Measurements from ENCODE around the gene TTC32.
"Not testable (repeated sequence)": the region's sequence is repeated elsewhere in the genome, so short reads cannot be mapped to it uniquely, and the experiment has no call there.

TTC32 gene

DNA sequence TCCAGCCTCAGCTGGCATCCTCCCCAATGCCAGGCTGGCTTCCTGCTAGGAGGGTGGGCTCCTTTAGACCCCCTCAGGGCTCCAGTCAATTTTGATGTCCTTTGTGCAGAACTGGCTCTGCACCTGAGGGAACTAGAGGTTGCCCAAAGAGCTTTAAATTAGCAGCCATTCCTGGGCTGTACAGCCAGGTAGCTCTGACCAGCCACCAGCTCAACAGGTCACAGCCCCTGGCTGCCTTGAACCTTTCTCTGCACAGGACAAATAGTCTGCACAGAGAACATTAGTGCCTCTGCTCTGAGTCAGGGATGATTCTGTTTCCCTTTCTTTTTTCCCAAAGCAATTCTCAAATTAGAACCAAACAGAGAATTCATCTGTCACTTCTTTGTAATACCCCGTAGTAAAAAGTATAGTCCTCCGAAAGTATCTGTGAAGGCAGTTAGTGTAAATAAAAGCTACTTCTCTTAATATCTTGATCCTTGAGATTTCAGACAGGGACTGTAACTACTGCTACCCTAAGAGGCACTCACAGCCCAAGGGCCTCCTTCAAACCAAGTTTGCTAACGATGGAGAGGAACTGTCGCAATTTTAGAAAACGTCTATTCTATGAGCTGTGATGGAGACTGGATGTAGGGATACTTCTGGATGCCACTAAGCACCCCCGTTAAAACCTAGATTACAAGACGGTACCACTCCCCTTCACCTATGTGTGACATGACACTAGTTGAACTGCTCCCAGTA is 3.0 kb downstream of the TTC32 start:
- DNase-seq, result no peak

DNA sequence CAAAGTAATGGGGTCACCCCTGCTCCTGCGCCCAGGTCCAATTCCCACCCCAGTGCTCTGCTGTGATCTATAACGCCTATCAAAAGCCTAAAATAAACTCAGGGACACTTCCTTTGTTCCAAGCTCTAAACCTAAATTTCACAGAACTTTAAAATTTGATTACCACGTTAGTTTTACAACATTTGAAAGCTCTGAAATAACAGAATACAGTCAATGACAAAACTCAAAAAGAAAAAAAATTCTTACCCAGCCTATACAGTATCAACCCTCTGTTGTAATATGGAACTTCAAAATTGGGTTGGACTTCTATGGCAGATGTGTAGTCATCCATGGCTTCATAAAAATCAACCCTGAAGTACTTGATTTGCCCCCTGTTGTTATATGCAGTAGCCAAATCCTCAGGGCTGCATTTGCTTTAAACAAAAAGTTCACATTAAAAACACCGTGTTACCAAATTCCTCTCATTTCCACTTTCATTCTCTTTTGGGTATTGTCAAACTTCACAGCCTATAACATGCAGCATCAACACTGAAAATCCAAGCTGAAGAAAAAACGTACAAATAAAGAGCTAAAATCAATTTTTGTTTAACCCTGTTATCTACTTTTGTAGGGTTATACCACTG is 4.0 kb downstream of the TTC32 start:
- DNase-seq, result no peak

- no peak for DNase-seq
Measured at GRCh38 chr2:19895535-19895934, 6.2 kb downstream of the TTC32 start.

GRCh38 chr2:19894134-19894792 is 7.5 kb downstream of the TTC32 start:
- DNase-seq, result no peak

DNA sequence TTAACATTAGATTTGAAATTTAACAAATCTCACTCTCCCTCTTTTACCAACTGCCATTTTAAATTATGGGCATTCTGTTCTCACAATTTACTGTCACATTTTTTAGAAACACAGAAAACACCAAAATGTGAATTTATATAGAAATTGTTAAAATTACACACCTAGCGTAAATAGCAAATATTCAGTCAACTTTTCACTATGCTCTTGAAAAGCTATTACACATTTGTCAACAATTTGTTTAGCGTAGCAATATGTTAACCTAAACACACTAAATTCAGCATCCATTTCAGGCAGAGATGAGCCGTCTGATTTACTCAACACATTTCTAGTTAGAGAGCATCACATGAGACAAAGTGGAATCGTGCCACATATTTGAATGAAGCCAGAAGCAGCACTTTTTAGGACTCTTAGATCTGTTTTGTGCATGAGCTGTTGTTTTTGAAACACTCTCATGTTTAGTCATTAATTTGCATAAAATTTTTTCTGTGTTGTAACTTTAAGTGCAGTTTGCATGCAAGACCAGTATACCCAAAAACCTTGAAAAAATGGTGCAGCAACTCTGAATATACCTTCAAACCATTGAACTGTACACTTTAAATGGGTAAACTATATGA is 8.2 kb downstream of the TTC32 start:
- DNase-seq, result no peak

- DNase-seq, result not testable (repeated sequence)
Measured at GRCh38 chr2:19891971-19892370, 9.8 kb downstream of the TTC32 start.

DNA sequence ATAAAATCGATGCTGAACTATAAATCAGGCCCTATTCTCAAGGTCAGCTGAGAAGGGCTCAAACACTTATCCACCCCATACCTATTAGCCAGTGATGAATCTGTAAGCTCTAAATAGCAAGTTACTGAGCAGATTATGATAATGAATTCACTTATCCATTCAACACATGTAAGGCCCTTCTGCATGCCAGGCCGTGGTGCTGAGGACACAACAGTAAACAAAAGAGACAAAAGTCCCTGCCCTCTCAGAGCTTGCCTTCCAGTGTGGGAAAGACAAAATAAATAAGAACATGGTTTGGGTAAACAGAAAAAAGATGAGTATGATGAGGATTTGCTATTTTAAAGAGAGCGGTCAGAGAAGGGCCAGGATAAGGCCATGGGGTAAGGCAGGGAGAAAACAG is 11.7 kb downstream of the TTC32 start:
- DNase-seq, result no peak

GRCh38 chr2:19888831-19889230 is 13.0 kb downstream of the TTC32 start:
- no peak for DNase-seq

DNA sequence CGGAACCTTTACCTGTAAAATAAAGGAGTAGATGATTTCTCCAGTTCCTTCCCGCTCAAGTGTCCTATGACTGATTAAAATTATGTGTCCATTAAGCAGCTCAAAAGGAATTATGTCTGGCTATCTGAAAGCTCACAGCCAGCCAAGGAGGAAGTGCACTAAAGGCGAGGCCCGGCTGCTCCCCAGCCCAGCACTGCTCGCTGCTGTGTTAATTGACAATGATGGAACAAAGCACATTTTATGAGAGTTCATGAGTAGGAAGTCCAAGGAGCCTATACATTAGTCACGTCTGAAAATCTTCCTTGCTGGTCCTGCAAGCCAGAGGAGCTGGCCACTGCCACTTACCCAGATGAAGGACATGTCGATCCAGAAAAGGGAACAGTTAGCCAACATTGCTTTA is 14.3 kb downstream of the TTC32 start:
- DNase-seq, result no peak

GRCh38 chr2:19886261-19886660 is 15.5 kb downstream of the TTC32 start:
- no peak for DNase-seq

DNA sequence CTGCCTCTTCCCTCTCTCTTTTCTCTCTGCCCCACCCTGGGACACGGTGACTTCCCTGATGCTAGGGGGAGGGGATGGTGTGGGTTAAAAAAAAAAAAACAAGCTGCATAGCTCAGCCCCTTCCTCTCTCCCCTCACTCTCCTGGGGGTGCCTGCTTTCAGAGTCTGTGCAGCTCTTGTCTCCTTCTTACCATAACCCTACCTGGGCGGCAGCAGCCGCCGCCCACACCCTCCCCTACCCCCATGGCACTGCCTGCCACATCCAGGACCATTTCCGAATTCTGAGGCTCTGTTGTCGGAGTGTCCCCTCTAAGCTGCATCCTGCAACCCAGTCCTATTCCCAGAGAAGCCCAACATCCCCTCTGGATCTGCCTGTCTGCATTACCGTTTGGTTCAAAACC is 16.0 kb downstream of the TTC32 start:
- no peak for DNase-seq

GRCh38 chr2:19883971-19884720 is 17.6 kb downstream of the TTC32 start:
- no peak for DNase-seq

DNA sequence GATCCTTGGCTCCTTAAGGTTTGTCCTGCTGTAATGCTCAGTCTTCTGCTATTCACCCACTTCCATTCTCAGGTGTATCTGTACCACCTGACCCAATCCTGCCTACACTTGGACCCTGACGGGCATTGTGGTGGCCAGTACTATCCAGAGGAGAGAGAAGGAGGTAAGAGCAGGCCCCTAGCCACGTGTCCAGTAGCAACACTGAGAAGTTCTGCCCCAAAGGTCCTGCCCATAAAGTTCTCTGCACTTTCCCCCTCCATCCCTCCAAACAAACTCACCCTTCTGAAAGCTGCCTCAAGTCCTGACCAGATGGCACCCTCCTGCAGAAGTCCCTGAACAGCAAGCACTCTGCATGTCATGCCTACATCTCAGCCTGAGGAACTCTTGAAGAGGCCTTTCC is 18.3 kb downstream of the TTC32 start:
- no peak for DNase-seq

GRCh38 chr2:19882286-19882685 is 19.5 kb downstream of the TTC32 start:
- no peak for DNase-seq

- no peak for DNase-seq
Measured at GRCh38 chr2:19881908-19882265, 19.9 kb downstream of the TTC32 start.

GRCh38 chr2:19881221-19881907 is 20.4 kb downstream of the TTC32 start:
- DNase-seq, result no peak

- not testable (repeated sequence) for DNase-seq
Measured at GRCh38 chr2:19880191-19880590, 21.6 kb downstream of the TTC32 start.

DNA sequence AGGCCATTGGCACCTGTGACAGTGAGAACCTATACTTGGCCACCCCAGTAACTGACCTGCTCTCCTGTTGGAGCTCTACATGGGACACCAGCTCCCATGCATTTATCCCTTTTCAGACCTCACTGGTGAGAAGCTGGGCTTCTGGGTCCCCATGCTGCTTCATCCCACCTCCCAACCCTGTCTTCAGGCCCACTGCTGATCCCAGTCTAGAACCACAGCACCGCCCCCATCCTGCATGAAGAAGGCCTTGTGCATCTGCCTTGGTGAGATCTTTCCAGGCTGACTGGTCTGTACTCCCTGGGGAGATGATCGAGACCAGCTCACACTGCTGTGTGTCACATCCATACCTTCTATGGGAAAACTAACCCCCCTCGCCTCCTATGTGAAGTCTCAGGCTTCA is 22.7 kb downstream of the TTC32 start:
- no peak for DNase-seq

DNA sequence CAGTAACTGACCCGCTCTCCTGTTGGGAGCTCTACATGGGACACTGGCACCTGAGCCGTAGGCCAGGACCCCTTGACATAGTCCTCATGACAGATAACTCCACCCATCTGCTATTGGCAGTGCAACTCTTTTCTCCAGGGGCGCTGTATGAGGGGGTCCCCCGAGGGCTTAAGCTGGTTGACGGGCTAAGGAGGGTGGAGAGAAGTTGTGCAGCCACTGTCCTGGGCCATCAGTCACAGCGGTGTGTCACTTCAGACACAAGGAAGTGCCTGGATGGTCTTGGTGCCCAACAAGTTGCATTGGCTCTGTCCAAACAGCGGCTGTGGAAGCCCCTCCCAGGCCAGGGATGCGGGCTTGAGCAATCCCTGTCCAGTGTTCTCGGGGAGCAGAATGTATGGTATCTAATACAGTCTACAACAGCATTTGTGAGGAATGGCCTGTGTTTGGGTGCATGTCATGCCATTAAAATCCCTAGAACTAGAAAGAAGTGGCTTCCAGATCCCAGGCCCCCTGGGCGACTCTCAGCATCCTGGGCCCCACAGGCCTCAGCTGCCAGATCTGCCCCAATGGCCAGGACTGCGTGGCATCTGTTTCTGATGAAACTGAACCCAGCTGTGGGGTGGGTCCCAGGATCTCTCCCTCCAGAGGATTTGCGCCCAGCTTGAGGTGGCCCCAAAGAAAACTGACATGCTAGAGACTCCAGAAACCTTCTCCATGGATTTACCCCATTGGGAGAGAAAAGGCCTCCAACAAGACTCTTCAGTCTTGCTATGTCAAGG is 23.3 kb downstream of the TTC32 start:
- DNase-seq, result no peak

- no peak for DNase-seq
Measured at GRCh38 chr2:19876751-19877150, 25.0 kb downstream of the TTC32 start.

DNA sequence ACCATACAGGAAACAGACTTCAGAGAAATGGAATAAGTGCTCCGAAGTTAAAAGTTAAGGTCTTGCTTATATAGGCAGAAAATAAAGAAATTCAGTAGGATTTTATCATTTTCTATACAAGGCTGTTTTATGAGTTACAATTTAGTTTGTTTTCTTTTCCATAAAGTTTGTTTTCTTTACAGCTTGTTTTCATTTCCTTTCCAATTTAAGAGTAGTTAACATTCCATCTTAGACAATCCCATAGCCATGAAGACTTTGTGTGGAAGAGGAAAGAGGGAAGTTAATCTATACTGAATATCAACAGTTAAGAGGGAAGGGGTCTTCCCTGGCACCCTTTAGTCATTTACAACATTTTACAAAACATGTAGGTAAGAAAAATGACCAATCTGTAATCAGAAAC is 26.5 kb downstream of the TTC32 start:
- DNase-seq, result no peak

DNA sequence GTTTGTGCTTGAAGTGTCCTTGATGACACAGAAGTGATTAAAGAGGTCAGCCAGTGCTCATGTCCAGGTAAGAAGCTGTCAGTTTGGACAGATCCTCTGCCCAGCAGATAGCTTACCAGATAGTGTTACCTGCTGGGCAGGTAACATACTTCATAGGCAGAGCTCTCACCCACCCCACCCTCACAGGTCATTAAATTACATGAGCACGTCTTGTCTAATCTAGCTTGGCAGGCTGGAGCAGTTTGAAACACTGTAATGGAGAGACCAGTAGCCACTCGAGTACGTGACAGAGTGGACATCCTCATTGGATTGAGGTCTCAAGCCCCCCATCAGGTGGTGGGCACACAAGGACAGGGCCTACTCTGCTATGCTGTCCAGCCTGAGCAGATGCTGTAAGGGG is 27.1 kb downstream of the TTC32 start:
- no peak for DNase-seq
